Glomerular endothelial cell (primary cell): ENCODE results near the gene P2RX6. TPM values are rescaled to one million over a fixed set of nuclear protein-coding genes. Genes with fewer than 3 reads are reported as not detected.
"Not testable (repeated sequence)": the region's sequence is repeated elsewhere in the genome, so short reads cannot be mapped to it uniquely, and the experiment has no call there.

Source experiments
- DNase-seq: peaks from one replicate; pipeline ENCODE4 v3.0.0-alpha.2; 2011; ENCODE audit warnings: low read depth, low spot score; ENCODE audit errors: extremely low read depth
- total RNA-seq: library from RNA; depleted of rRNA; stranded (reverse); fragments of >200 nt; gene quantifications from 2 replicates; pipeline ENCODE4 v1.2.3, GENCODE V29; 2015

Gene P2RX6
- total RNA-seq, 1 donor from 2014 or later, result 0.18 TPM

- DNase-seq, result no peak
Observed at GRCh38 chr22:21030621-21031544, 15.9 kb downstream of the P2RX6 start.

DNA sequence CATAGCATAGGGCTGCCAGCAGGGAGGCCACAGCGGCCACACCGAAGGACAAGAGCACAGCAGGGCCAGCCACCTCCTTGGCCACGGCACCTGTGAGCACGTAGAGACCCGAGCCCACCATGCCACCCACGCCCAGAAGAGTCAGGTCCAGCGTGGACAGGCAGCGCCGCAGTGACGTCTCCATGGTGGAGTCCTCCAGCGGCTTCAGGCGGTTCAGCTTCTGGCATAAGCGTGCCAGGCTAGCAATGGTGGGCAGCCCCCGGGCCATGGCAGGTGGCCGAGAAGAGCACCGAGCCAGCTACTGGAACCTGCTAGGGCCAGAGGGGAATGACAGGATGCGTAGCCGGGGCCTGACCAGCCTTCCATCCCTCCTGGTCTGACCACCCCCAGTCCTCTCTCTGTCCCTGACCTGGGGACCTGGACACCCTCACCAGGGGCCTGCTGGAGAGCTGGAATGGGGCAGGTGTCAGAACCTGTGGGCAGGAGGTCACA lies 16.6 kb downstream of the P2RX6 start:
- no peak for DNase-seq

DNA sequence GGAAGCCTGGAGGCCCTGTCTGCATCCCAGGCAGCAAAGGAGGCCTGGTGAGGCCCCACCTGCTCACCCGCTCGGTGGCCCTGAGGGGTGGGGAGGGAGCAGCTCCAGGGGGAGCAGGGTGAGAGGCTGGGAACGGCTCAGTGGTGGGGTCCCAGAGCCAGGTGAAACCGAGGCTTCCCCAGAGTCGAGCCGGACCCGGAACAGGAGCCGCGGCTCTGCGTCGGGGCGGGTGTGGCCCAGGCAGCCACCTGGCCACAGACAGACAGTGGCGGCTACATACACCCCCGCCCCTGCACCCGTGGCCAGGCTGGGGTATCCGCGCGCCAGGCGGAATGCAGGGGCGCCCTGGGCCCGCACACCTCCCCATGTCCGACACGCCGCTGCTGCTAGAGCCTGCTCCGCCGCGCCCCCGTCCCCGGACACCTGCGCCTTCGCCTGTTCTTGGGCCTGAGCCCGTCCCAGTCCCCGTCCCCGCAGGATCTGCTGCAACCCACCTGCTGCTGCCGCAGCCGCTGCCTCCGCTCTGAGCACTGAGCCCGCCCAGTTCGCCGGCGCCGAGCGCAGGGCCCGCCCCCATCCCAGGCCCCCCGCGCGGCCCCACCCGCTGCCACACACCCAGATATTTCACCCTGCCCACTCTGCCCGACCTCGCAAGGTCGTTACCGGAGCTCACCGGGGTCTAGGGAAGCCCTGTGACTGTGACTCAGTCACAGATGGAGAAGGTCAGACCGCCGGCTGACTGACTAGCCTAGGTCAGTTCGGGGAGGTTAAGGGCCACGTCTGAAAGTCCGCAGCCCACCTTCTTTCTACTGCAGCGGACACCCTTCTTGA lies 17.3 kb downstream of the P2RX6 start, which contains the start of gene SLC7A4:
SLC7A4 (minus strand) TSS at position 525 of the 831 bp plus-strand sequence. CDS start 749 bp downstream, outside the sequence.
- DNase-seq, result no peak

GRCh38 chr22:21032868-21033688 lies 18.1 kb downstream of the P2RX6 start:
- DNase-seq, result no peak

GRCh38 chr22:21033895-21034294 lies 18.9 kb downstream of the P2RX6 start:
- no peak for DNase-seq

GRCh38 chr22:21034989-21035388 lies 20.0 kb downstream of the P2RX6 start:
- no peak for DNase-seq

GRCh38 chr22:21038405-21038804 lies 23.4 kb downstream of the P2RX6 start:
- no peak for DNase-seq

DNA sequence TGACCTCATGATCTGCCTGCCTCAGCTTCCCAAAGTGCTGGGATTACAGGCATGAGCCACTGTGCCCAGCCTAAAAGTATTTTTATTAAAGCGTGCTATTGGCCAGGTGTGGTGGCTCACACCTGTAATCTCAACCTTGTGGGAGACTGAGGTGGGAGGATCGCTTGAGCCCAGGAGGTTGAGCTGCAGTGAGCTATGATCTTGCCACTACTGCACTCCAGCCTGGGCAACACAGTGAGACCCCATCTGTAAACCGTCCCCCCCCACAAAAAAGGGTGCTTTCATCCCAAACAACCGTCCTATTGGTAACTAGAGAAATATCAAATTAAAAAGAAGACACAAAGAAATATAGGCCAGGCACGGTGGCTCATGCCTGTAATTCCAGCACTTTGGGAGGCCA lies 24.2 kb downstream of the P2RX6 start:
- not testable (repeated sequence) for DNase-seq

DNA sequence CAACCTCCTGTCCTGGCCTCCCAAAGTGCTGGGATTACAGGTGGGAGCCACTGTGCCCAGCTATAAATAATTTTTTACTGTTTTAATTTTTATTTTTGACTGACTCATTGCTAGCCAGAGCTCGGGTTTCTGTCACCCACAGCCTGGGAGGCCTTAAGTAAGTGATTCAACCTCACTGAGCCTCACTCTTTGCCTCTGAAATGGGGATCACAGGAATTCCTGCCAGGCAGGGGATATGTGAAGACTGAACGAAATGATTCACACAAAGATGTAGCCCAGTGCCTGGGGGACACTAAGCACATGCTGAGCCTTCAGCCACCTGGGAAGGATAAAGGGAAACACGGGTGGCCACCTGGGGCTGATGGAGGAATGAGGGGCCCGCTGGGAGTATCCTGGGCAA lies 27.0 kb downstream of the P2RX6 start:
- DNase-seq, result no peak

DNA sequence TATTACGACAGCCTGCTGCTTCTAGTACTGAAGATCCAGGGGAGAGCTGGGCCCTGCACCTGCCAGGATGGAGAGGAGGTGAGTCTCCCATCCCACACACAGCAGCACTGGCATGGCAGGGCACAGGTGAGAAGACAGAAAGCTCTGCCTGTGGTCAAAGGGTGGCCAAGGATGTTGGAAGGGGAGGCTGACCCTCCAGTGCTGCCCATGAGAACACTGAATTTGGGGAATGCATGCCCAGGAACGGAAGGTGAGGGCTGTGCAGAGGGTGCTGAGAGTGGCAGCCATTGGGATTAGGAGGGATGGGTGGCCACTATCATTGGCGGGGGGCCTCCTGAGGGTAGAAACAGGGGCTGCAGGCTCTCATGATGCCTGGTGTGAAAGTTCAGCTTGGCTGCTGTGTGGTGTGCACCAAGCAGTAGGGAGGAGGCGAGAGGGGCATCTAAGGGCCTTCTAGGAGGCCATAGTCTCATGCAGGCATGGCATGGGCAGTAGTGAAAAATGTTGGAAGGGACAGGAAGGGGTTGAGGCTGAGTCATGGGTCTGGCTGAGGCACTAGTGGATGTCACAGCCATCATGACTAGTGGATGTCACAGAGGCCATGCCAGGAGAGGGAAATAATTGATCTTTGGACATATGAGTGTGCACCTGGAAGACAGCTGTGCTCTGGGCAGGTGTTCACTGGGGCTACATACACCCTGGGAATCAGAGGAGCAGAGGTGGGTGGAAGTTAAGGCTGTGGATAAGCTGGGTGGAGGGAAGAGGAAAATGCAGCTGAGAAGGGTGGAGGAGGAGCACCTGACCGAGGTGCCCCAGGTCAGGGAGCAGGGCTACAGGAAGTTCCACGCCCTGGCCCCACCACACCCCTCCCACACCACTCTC lies 28.3 kb downstream of the P2RX6 start:
- no peak for DNase-seq

DNA sequence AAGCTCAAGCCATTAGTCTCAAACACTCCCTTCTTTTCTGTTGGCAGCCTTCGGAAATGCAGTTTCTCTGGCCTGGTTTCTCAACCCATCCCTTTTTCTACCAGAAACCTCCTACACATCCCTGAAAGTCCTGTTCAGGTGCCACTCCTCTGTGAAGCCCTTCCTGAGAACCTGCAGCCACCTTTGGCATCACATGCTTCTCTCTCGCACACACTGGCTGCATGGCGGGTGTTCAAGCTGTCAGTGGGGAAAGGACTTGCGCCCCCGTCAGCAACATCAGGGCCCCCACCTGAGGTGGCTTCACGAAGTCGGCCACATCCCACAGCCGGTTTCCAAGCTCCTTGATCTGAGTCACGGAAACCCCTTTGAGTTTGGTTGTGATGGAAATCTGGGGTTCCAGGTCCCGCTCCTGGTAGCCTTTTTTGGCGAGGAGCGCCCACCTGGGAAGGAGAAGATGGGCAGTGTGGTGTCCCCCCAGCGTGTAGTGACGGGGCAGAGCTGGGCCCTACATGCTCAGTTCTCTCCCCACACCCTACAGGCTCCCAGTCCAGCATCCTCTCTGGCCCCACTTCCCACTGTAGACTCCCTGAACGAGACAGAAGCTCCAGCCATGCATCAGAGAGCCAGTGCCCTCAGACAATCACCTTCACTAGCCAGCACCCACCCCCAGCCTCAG lies 29.0 kb downstream of the P2RX6 start:
- DNase-seq, result no peak

GRCh38 chr22:21044931-21045584 lies 30.1 kb downstream of the P2RX6 start:
- no peak for DNase-seq

GRCh38 chr22:21045585-21046294 lies 30.8 kb downstream of the P2RX6 start, which contains the start of gene LRRC74B:
Gene LRRC74B (plus strand): TSS chr22:21045946. CDS start chr22:21045987, 41 bp downstream.
- DNase-seq, result peak; percentile 20

DNA sequence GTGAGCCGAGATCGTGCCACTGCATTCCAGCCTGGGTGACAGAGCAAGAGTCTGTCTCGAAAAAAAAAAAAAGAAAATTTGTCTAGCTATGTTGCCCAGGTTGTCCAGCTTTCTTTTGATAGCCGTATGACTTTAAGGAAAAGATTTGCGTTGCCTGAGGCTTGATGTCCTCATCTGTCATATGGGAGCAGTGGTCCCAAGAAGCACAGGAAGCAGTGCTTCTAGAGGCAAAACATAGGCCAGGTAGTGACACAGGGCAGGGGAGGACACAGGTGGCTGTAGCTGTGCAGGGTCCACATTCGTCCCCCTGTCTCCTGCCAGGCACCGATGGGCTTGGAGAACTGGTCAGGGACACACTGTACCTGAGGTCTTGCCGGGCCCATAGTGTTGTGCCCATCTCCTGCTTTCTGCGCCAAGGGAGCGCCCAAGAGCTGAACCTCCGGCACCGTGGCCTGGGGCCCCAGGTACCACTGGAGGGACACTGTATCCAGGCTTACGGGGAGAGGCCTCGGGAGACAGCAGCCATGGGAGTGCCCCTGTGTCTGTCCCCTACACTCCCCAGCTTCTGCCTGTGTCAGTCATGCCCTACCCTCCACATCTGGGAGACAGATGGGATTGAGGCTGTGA lies 32.2 kb downstream of the P2RX6 start:
- no peak for DNase-seq

- DNase-seq, result no peak
Observed at GRCh38 chr22:21047730-21048129, 32.8 kb downstream of the P2RX6 start.

- not testable (repeated sequence) for DNase-seq
Observed at GRCh38 chr22:21048448-21048847, 33.5 kb downstream of the P2RX6 start.

DNA sequence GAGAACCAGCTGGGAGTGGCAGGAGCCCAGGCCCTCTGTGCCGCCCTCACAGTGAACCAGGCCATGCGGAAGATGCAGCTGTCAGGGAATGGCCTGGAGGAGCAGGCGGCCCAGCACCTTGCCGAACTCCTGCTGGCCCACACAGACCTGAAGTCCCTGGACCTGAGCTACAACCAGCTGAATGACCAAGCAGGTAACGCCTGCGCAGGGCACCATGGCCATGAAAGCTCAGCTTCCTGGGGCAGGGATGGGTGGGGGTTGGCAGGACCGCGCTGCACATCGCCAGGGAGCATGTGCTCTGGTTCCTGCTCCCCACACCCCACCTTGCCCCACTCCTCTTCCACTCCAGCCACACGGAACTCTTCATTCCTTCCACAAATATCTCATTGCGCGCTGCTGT lies 34.0 kb downstream of the P2RX6 start:
- DNase-seq, result not testable (repeated sequence)
